COLO668 (cell line): ENCODE results near the gene TRAM2.

ENCODE experiments used
- DNase-seq: peaks from one replicate; lab custom pipeline; 2025; ENCODE audit not compliant: unreplicated experiment; lab: John Stamatoyannopoulos, UW

The TRAM2 gene, protein sequence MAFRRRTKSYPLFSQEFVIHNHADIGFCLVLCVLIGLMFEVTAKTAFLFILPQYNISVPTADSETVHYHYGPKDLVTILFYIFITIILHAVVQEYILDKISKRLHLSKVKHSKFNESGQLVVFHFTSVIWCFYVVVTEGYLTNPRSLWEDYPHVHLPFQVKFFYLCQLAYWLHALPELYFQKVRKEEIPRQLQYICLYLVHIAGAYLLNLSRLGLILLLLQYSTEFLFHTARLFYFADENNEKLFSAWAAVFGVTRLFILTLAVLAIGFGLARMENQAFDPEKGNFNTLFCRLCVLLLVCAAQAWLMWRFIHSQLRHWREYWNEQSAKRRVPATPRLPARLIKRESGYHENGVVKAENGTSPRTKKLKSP

GRCh38 chr6:52577022-52577777 is at the start of gene TRAM2:
TSS of gene TRAM2 (minus strand) at chr6:52577060. CDS start at chr6:52576915, 145 bp downstream.
- peak; percentile 84 for DNase-seq

- DNase-seq = no peak
These were observed 46.0 kb upstream of the TRAM2 start for GRCh38 chr6:52622810-52623209.

- DNase-seq = no peak
These were observed 44.8 kb upstream of the TRAM2 start for GRCh38 chr6:52621631-52622030.

DNA sequence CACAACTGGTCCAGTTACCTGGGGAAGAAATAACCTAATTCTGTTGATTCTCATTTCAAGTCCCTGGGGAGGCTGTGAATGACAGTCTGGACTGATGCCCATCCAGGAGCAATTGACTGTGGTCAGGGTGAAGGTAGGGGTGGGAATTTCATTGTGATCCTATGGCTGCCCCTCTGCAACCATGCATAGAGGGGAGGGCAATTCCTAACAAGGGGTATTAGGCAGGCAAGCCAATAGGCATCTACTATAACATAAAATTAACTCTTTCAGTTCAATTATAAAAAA is 44.0 kb upstream of the TRAM2 start:
- DNase-seq = no peak

- DNase-seq = no peak
These were observed 43.4 kb upstream of the TRAM2 start for GRCh38 chr6:52620055-52620905.

GRCh38 chr6:52617087-52617486 is 40.2 kb upstream of the TRAM2 start:
- DNase-seq = no peak

DNA sequence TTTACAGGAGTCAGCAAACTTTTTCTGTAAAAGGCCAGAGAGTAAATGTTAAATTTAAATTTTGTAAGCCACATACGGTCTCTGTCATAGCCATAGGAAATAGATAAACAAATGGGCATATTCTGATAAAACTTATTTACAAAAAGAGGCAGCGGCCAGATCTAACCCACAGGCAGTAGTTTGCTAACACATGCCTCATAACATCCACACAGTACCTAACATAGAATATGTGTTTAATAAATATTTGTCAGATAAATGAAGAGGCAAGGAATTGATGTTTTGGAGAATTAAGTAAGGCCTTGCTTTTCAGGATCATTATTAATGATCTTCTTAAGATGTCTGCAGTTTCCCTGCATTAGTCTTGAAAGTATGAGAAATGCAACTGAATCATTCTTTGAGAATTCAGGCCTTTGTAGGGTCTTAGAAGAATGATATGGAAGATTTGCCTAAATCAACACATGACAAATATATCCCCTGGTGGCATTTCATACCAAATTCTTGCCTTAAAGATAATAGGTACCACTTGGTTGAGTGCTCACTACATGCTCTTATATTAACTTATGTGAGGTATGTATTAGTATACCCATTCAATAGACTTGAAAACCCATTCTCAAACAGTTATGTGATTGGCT is 39.3 kb upstream of the TRAM2 start:
- no peak for DNase-seq

DNA sequence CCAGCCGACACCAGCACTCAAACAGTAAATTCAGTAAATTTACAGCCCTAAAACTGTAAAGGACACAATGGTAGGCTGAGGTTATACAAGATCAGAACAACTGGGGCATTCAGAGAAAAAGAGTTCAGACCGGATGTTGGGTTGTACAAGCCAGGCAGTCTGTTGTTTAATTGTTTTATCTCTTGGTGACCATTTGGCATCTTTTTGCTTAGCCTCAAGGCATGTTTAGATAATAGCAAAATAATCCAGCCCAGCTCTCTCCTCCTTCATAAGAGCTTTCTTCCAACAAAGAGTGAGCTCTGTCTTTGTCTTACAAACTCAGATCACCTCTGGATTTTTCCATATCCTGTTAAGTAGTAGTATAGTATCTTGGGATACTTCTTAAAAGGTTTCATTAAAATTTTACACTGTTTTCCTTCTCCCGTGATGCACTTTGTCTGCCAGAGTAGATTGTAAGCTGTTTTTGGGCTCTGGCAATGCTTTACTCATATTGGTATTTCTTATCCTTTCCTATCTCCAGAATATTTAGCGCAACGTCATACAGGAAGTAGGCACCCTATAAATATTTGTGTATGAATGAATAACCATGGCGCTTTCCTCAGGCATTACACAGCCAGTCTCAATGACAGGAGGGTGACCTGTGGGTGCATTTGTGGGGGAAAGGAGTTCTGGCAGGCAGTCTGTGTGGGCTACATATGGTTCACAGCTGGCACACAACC is 35.6 kb upstream of the TRAM2 start:
- DNase-seq = no peak

GRCh38 chr6:52611833-52612232 is 35.0 kb upstream of the TRAM2 start:
- DNase-seq = no peak

GRCh38 chr6:52610745-52611355 is 34.0 kb upstream of the TRAM2 start:
- no peak for DNase-seq

- DNase-seq = no peak
These were observed 33.2 kb upstream of the TRAM2 start for GRCh38 chr6:52610011-52610410.

DNA sequence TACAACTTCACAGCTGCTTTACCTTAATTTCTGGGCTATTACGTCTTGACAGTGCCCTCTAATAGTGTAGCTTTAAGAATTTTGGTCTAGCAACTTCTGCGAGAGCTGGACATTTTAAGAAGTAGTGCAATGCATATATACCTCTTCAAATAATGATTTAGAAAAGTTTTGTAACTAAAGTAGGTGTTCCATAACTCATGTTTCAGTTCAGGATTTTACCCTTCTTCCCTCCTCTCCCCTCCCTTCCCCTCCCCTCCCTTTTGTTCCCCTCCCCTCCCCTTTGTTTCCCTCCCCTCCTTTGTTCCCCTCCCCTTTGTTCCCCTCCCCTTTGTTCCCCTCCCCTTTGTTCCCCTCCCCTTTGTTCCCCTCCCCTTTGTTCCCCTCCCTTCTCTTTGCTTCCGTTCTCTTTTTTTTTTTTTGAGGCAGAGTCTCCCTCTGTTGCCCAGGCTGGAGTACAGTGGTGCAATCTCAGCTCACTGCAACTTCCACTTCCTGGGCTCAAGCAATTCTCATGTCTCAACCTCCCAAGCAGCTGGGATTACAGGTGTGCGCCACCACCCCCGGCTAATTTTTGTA is 28.8 kb upstream of the TRAM2 start:
- DNase-seq = no peak

- DNase-seq = no peak
These were observed 26.3 kb upstream of the TRAM2 start for GRCh38 chr6:52603000-52603795.

DNA sequence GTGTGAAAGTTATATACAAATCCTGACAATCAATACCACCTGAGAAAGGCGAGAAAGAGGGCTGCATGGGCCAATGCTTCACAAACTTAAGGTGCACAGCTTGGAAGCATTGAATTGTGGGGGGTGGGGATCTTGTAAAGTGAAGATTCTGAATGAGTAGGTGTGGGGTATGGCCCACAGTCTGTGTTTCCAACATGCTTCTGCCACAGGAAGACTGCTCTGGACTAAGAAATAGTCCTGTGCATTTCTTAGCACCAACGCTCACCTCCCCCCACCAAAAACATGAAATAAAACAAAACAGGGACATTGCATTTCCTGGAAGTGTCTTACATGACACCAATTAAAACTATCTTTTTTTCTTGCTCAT is 21.9 kb upstream of the TRAM2 start:
- DNase-seq = no peak

- peak; percentile 29 for DNase-seq
These were observed 21.4 kb upstream of the TRAM2 start for GRCh38 chr6:52598123-52598823.

- no peak for DNase-seq
These were observed 20.9 kb upstream of the TRAM2 start for GRCh38 chr6:52597738-52598122.

- no peak for DNase-seq
These were observed 19.6 kb upstream of the TRAM2 start for GRCh38 chr6:52596371-52597028.

- DNase-seq = no peak
These were observed 18.9 kb upstream of the TRAM2 start for GRCh38 chr6:52595796-52596130.
